ENCODE results near the gene PAM.
"Not testable (repeated sequence)": the region's sequence is repeated elsewhere in the genome, so short reads cannot be mapped to it uniquely, and the experiment has no call there.

The PAM gene

GRCh38 chr5:102956599-102956998 is 201.5 kb downstream of the PAM start:
- FAIRE-seq = no peak

- FAIRE-seq = no peak
Measured at GRCh38 chr5:102957141-102957540, 202.0 kb downstream of the PAM start.

DNA sequence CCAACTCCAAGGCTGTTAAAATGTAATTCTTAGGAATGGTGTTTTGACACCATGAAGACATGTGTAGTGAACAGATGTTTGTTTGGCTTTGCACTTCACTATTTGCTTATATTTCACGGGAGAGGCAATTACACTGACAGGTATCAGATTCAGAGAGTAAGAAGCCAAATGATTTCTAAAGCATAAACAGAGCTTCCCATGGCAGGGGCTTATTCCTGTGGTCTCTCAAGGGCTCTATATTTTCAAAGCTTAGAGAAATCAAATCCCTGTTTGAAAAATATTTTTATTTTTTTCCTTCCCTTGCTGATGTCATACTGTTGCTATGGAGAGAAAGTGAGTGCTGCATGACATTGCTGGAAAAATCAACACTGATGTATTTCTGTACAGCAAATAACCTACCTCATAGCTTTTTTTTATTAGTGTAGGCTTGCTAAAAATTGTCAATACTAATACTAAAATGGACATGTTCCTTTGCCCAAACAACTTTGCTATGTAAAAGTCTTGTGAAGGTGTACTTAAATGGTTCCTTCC is 203.4 kb downstream of the PAM start:
- FAIRE-seq = no peak

- no peak for FAIRE-seq
Measured at GRCh38 chr5:102959055-102959454, 203.9 kb downstream of the PAM start.

GRCh38 chr5:102961671-102962070 is 206.6 kb downstream of the PAM start:
- no peak for FAIRE-seq

DNA sequence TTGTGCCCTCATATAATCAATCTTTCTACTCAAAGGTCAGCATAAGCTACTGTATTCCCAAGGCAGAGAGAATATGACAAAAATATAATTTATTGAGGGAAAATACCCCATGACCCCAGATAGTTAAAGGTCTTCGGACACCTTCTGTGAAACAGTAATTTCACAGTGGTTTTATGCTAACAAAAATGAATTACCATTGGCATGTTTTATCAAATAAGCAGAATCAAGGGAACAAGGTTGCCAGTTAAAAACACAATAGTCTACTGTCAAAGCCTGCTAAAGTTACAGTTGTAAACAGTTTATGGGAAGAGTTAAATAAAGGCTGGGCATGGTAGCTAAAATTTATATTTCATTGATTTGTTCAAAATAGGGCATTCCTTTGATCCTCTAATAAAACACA is 210.5 kb downstream of the PAM start:
- no peak for FAIRE-seq

DNA sequence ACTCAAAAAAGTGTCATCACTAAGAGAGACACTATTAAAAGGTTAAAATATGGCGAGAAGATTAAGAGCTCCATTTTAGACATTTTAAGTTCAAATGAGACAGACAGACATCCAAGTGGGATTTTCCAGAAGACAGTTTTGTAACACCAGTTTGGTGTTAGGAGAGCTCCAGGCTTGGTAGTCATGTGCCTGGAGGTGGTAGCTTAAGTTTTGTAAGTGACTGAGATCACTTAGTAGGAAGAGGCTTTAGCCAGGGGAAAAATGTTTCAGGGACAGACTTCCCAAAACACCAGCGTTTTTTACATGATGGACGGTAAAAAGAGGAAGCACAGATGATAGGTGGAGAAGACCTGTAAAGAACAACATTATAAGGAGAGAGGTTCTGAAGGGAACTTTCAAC is 214.5 kb downstream of the PAM start:
- FAIRE-seq = no peak

DNA sequence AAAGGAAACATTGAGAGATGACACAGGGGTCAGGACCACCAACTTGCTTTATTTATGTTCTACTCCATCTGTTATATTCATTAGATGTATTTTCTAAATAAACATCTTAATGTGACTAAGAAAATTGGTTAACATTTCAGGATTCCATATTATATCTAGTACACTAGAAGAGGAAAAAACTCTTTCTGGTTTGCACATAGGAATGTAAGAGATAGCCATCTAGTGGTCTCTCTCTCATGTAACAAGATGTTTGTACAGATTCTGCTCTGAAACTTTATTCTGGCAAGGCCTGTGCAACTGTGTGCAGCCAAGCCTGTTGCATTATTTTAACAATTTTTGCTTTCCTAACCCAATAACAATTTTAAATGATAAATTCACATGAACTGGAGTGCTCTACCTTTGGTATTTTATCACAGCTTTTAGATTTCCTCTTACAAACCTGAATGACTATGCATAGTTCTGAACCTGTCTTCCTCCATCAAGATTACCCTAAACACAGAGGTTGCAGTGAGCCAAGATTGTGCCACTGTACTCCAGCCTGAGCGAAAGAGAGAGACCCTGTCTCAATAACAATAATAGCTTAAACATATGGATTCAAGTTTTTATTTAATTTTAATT is 216.7 kb downstream of the PAM start:
- peak; percentile 49 for FAIRE-seq

DNA sequence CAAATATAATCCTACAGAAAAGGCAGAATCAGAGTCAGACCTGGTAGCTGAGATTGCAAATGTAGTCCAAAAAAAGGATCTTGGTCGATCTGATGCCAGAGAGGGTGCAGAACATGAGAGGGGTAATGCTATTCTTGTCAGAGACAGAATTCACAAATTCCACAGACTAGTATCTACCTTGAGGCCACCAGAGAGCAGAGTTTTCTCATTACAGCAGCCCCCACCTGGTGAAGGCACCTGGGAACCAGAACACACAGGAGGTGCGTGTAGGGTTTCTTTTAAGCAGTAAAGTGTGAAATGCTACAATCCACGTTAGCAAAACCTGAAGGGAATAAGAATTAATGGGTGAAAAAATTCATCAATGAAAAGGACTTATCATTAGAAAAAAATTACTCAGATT is 219.1 kb downstream of the PAM start:
- FAIRE-seq = no peak

GRCh38 chr5:102975045-102975444 is 219.9 kb downstream of the PAM start:
- FAIRE-seq = no peak

GRCh38 chr5:102975457-102976182 is 220.5 kb downstream of the PAM start:
- FAIRE-seq = no peak

- FAIRE-seq = no peak
Measured at GRCh38 chr5:102981957-102982635, 227.0 kb downstream of the PAM start.

- FAIRE-seq = no peak
Measured at GRCh38 chr5:102986074-102986473, 231.0 kb downstream of the PAM start.

- FAIRE-seq = no peak
Measured at GRCh38 chr5:102988459-102988858, 233.4 kb downstream of the PAM start.

GRCh38 chr5:102991802-102992201 is 236.7 kb downstream of the PAM start:
- FAIRE-seq = no peak

DNA sequence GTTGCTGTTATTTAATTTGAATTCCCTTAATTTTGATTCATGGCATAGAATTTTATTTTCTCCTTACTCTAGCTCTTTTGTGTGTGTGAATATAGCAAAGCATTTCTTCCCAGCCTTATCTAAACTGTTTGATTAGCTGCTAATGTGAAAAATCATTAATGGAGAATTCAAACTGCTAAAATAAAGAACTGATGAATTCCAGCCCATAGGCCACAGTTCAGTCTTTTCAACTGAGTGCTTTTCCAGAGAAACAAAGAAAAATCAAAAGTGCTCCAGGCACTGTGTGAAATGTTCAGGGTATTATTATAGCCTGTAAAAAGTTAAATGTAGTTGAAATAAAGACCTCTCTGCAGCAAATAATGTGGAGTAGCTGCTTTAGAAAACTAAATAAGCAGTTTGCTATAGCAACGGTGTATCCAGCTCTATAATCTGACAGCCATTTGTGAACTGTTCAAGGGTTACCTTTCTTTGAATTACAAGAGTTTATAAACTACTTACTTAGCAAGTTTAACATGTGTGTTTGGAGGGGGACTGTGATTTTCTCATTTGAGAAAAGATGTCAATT is 241.0 kb downstream of the PAM start:
- no peak for FAIRE-seq

- no peak for FAIRE-seq
Measured at GRCh38 chr5:102998224-102998623, 243.1 kb downstream of the PAM start.

- FAIRE-seq = no peak
Measured at GRCh38 chr5:102999191-102999590, 244.1 kb downstream of the PAM start.

DNA sequence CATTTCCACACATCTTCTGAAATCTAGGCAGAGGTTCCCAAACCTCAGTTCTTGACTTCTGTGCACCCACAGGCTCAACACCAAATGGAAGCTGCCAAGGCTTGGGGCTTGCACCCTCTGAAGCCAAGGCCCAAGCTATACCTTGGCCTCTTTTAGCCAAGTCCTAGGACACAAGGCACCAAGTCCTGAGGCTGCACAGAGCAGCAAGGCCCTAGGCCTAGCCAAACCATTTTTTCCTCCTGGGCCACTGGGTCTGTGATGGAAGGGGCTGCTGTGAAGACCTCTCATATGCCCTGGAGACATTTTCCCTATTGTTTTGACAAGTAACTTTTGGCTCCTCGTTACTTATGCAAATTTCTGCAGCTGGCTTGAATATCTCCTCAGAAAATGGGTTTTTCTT is 244.5 kb downstream of the PAM start:
- not testable (repeated sequence) for FAIRE-seq

- FAIRE-seq = no peak
Measured at GRCh38 chr5:103000089-103000488, 245.0 kb downstream of the PAM start.

- FAIRE-seq = no peak
Measured at GRCh38 chr5:103003872-103004271, 248.8 kb downstream of the PAM start.

DNA sequence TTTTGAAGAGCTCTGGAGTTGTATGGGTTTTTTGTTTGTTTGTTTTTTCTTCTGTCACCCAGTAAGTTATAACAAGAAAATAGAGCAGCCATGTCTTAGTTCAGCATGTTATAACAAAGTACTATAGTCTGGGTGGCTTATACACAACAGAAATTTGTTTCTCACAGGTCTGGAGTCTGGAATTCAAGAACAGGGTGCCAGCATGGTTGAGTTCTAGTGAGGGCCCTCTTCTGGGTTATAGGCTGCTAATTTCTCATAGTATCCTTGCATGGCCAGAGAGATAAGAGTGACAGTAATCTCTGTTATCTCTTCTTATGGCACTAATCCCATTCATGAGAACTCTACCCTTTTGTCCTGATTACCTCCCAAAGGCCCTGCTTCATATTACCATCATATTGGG is 250.2 kb downstream of the PAM start:
- FAIRE-seq = no peak

DNA sequence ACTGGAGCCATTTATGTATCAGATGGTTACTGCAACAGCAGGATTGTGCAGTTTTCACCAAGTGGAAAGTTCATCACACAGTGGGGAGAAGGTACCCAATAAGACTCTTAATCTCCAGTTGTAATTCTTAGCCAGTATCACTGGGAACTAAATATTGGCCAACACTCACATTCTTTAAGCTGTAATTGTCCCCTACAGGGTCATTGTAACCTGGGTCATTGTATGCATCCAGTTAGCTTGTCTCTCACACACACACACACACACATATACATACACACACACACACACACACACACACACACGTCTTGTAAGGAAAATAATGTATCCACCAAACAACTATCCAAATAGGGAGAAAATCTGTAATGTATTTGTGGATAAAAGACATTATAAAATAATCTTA is 251.8 kb downstream of the PAM start:
- no peak for FAIRE-seq

GRCh38 chr5:103010168-103010567 is 255.1 kb downstream of the PAM start:
- FAIRE-seq = no peak

Measured in TTC549 (cell line).